ENCODE results near the gene GNL2.

Gene GNL2

GRCh38 chr1:37634244-37634991 is 38.7 kb upstream of the GNL2 start, which contains the start of gene RSPO1:
Gene RSPO1 (minus strand): TSS chr1:37634892. CDS start chr1:37629661, 5,231 bp downstream.
- Histone ChIP-seq H2AFZ (ENCODE audit: low read depth) (no peak within 1 kb of the TSS), H3K4me2 (no peak within 1 kb of the TSS), H4K20me1 (ENCODE audit: insufficient read depth) (no peaks in the 10 kb centered on the region), H3K27ac (no peak within 1 kb of the TSS), H3K27me3 (ENCODE audit: insufficient read depth, low read depth) (peaks cover 28% of the 10 kb centered on the region), H3K79me2 (ENCODE audit: insufficient read depth, low read depth) (no peaks in the 10 kb centered on the region), H3K4me3 (IDR thresholded peaks at IDR 0.05; ENCODE audit: insufficient read depth, low read depth, low read length) (no peak within 1 kb of the TSS), H3K36me3 (ENCODE audit: insufficient read depth) (no peaks in the 10 kb centered on the region), H3K9ac (no peak within 1 kb of the TSS), H3K4me1 (ENCODE audit: low read depth, poor library complexity, severe bottlenecking) (peaks cover 3% of the 10 kb centered on the region)
- no peak for TF ChIP-seq CTCF (conservative IDR thresholded peaks at IDR 0.05; ENCODE audit: low read depth, low read length)

GRCh38 chr1:37633938-37634243 is 38.2 kb upstream of the GNL2 start:
- no peak for TF ChIP-seq CTCF (conservative IDR thresholded peaks at IDR 0.05; ENCODE audit: low read depth, low read length)
- no peaks in the 10 kb centered on the region for H3K36me3 ChIP-seq (ENCODE audit: insufficient read depth)
- no peak overlapping the region for H3K4me3 ChIP-seq (IDR thresholded peaks at IDR 0.05; ENCODE audit: insufficient read depth, low read depth, low read length)
- H2AFZ ChIP-seq (ENCODE audit: low read depth) = no peak overlapping the region
- no peak overlapping the region for H3K4me2 ChIP-seq
- H3K27me3 ChIP-seq (ENCODE audit: insufficient read depth, low read depth) = peaks cover 28% of the 10 kb centered on the region
- H3K27ac ChIP-seq = no peak overlapping the region
- no peak overlapping the region for H3K9ac ChIP-seq
- H3K4me1 ChIP-seq (ENCODE audit: low read depth, poor library complexity, severe bottlenecking) = peaks cover 3% of the 10 kb centered on the region
- no peaks in the 10 kb centered on the region for H3K79me2 ChIP-seq (ENCODE audit: insufficient read depth, low read depth)
- no peaks in the 10 kb centered on the region for H4K20me1 ChIP-seq (ENCODE audit: insufficient read depth)

GRCh38 chr1:37633040-37633937 is 37.6 kb upstream of the GNL2 start:
- Histone ChIP-seq H3K4me1 (ENCODE audit: low read depth, poor library complexity, severe bottlenecking) (peaks cover 9% of the 10 kb centered on the region), H3K79me2 (ENCODE audit: insufficient read depth, low read depth) (no peaks in the 10 kb centered on the region), H3K27ac (no peak overlapping the region), H3K4me2 (no peak overlapping the region), H3K9ac (no peak overlapping the region), H3K36me3 (ENCODE audit: insufficient read depth) (no peaks in the 10 kb centered on the region), H3K27me3 (ENCODE audit: insufficient read depth, low read depth) (peaks cover 28% of the 10 kb centered on the region), H3K4me3 (IDR thresholded peaks at IDR 0.05; ENCODE audit: insufficient read depth, low read depth, low read length) (no peak overlapping the region), H4K20me1 (ENCODE audit: insufficient read depth) (no peaks in the 10 kb centered on the region), H2AFZ (ENCODE audit: low read depth) (no peak overlapping the region)
- no peak for TF ChIP-seq CTCF (conservative IDR thresholded peaks at IDR 0.05; ENCODE audit: low read depth, low read length)

GRCh38 chr1:37631036-37631435 is 35.3 kb upstream of the GNL2 start:
- Histone ChIP-seq H3K36me3 (ENCODE audit: insufficient read depth) (no peaks in the 10 kb centered on the region), H3K4me1 (ENCODE audit: low read depth, poor library complexity, severe bottlenecking) (peaks cover 21% of the 10 kb centered on the region), H3K27me3 (ENCODE audit: insufficient read depth, low read depth) (peaks cover 26% of the 10 kb centered on the region; the same call in 1 of the 2 replicates), H3K4me3 (IDR thresholded peaks at IDR 0.05; ENCODE audit: insufficient read depth, low read depth, low read length) (no peak overlapping the region), H3K79me2 (ENCODE audit: insufficient read depth, low read depth) (no peaks in the 10 kb centered on the region), H3K27ac (no peak overlapping the region), H2AFZ (ENCODE audit: low read depth) (no peak overlapping the region), H3K4me2 (no peak overlapping the region), H3K9ac (no peak overlapping the region), H4K20me1 (ENCODE audit: insufficient read depth) (no peaks in the 10 kb centered on the region)
- TF ChIP-seq CTCF (conservative IDR thresholded peaks at IDR 0.05; ENCODE audit: low read depth, low read length) = no peak
